NCI-H2171 treated with DMSO at 0.1 percent for 48 hours (cell line): ENCODE data around the gene HHIP.
"Not testable (repeated sequence)": the region's sequence is repeated elsewhere in the genome, so short reads cannot be mapped to it uniquely, and the experiment has no call there.

ENCODE experiments used
- DNase-seq: peaks from one replicate; lab custom pipeline; 2025; lab: John Stamatoyannopoulos, UW

The HHIP gene

DNA sequence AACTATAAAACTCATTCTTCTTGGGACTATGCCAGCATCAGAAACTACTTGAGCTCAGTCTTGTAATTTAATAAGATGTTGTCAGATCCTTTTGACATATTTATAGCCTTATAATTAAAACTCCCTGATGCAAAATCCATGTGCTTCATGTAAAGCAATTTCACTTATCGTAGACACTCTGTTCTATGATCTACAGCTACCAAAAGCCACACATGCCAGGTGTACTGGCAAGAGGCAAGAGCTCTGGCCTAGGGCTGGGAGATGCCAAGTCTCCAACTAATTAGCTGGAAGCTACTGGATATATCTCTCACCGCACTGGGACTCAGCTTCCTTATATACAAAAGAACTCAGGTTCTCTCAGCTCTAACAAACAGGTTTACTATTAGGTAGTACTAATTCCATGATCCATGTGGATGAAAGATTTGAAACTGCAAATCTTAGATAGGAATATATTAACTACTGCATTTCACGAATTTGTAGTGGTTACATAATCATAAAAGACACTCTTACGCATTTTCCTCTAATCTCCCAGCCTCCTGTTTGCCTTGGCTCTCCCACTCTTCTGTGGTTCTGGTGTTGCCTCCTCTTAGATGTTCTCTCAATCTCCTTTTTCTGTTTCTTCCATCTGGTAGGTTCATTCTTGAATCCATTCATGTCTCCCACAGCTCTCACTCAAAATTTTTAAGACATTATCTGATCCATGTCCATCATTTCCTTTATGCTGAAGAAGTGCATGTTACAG, 103.0 kb downstream of the HHIP start:
- no peak for DNase-seq

GRCh38 chr4:144750348-144750747, 104.4 kb downstream of the HHIP start:
- DNase-seq, result no peak

- DNase-seq, result no peak
Observed at GRCh38 chr4:144754562-144755410, 108.8 kb downstream of the HHIP start.

- no peak for DNase-seq
Observed at GRCh38 chr4:144757969-144758368, 112.0 kb downstream of the HHIP start.

DNA sequence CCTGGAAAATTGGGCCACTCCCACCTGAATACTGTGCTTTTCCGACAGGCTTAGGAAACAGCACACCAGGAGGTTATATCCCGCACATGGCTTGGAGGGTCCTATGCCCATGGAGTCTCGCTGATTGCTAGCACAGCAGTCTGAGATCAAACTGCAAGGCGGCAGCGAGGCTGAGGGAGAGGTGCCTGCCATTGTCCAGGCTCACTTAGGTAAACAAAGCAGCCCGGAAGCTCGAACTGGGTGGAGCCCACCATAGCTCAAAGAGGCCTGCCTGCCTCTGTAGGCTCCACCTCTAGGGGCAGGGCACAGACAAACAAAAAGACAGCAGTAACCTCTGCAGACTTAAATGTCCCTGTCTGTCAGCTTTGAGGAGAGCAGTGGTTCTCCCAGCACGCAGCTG, 122.9 kb downstream of the HHIP start:
- not testable (repeated sequence) for DNase-seq

DNA sequence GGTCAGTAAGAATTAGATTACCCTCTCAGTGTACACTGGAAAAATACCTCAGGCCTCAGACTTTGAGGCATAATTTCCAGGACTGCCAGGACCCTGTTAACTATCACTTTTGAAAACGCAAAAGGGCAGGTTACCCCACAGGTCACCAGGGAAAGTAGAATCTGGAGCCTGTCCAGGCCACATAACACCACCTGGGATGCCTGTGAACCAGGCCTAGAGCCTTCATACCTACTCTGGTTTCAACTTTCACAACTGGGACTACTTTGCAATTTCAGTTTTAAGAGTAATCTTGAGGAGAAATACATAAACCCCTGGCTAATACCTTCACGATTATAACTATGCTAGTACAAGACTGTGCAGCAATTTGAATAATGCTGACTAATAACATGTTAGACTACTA, 132.4 kb downstream of the HHIP start:
- DNase-seq, result no peak

GRCh38 chr4:144782345-144782744, 136.4 kb downstream of the HHIP start:
- DNase-seq, result no peak

DNA sequence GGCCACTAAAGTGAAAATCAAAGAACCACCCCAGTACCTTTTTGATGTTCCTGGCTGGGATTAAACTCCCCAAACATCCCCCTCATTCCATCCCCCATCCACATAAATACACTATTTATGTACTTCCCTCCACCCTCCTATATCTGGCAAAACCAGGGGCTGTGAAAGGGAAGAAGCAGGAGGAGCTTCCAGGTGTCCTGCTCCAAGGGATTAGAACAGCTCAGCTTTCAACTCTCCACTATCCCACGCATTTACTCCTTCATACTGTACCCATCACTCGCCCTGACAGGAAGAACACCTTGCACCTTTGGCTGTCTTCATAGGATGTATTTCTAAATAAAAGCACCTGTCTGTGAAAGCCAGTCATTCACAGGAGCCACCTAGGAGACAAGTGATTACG, 140.0 kb downstream of the HHIP start:
- DNase-seq, result no peak

- no peak for DNase-seq
Observed at GRCh38 chr4:144787365-144788258, 141.7 kb downstream of the HHIP start.

- DNase-seq, result no peak
Observed at GRCh38 chr4:144788469-144788868, 142.5 kb downstream of the HHIP start.

DNA sequence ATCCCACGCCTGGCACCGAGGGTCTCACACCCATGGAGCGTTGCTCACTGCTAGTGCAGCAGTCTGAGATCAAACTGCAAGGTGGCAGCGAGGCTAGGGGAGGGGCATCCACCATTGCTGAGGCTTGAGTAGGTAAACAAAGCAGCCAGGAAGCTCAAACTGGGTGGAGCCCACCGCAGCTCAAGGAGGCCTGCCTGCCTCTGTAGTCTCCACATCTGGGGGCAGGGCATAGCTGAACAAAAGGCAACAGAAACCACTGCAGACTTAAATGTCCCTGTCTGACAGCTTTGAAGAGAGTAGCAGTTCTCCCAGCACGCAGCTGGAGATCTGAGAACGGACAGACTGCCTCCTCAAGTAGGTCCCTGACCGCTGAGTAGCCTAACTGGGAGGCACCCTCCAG, 146.0 kb downstream of the HHIP start:
- DNase-seq, result not testable (repeated sequence)
